IMR-90 (cell line): ENCODE data around the gene IQSEC1. TPM values are rescaled to one million over a fixed set of nuclear protein-coding genes. Genes with fewer than 3 reads are reported as not detected.

Experiments used
- ATAC-seq: fragments of 200-7000 bp; cut with Tn5 transposase; 2 replicates; pipeline ENCODE4 v1.9.1; 2020; ENCODE audit warnings: low read depth, mild to moderate bottlenecking, moderate library complexity
- BruUV-seq: library from RNA; stranded (reverse); fragments of 400-500 nt; replicated peaks from 2 replicates; lab custom pipeline; 2021; lab: Mats Ljungman, UMichigan
- CTCF ChIA-PET: fragments of 300-600 bp; formaldehyde crosslinking; extraction: SDS; loops from one replicate; lab custom pipeline; 2021; ENCODE audit warnings: antibody characterized with exemption; lab: Yijun Ruan, JAX
- POLR2A ChIA-PET: fragments of 300-600 bp; sonication (Branson Sonifier 250); formaldehyde crosslinking; loops from one replicate; lab custom pipeline; 2022; ENCODE audit warnings: antibody characterized with exemption; ENCODE audit not compliant: unreplicated experiment; lab: Charles Lee
- DNase-seq: peaks from one replicate; pipeline ENCODE4 v3.0.0; 2013
- H2AFZ ChIP-seq: replicated peaks from 2 replicates; pipeline ENCODE3; 2013; ENCODE audit warnings: low read length, mild to moderate bottlenecking; ENCODE audit not compliant: poor library complexity
- H2AK5ac ChIP-seq: 2 replicates; pipeline ENCODE4 v1.6.1; 2013; ENCODE audit warnings: low read depth, low read length, inconsistent platforms
- H2AK9ac ChIP-seq: replicated peaks from 2 replicates; pipeline ENCODE3; 2013; ENCODE audit warnings: mild to moderate bottlenecking, low read depth, low read length, moderate library complexity; ENCODE audit not compliant: poor library complexity
- H2BK120ac ChIP-seq: 2 replicates; pipeline ENCODE4 v1.6.1; 2013; ENCODE audit warnings: low read depth, low read length, inconsistent platforms
- H2BK15ac ChIP-seq: 3 replicates; pipeline ENCODE4 v1.6.1; 2013; ENCODE audit warnings: low read depth, low read length, inconsistent platforms
- H2BK20ac ChIP-seq: 2 replicates; pipeline ENCODE4 v1.6.1; 2013; ENCODE audit warnings: low read depth, mild to moderate bottlenecking, inconsistent platforms, low read length, moderate library complexity
- H2BK5ac ChIP-seq: 2 replicates; pipeline ENCODE4 v1.6.1; 2013; ENCODE audit warnings: mild to moderate bottlenecking, low read depth, low read length, inconsistent platforms; ENCODE audit not compliant: poor library complexity, severe bottlenecking
- H3K14ac ChIP-seq: replicated peaks from 2 replicates; pipeline ENCODE4 v1.6.1; 2013; ENCODE audit warnings: low read depth, low read length, inconsistent platforms
- H3K18ac ChIP-seq: 2 replicates; pipeline ENCODE4 v1.6.1; 2013; ENCODE audit warnings: low read depth, low read length, control low read depth
- H3K23ac ChIP-seq: 2 replicates; pipeline ENCODE4 v1.6.1; 2013; ENCODE audit warnings: low read depth, low read length, inconsistent platforms
- H3K27ac ChIP-seq: 2 replicates; pipeline ENCODE4 v1.5.1; 2013; ENCODE audit warnings: mild to moderate bottlenecking, control low read depth, low read length; ENCODE audit not compliant: insufficient read depth
- H3K27me3 ChIP-seq: 2 replicates; pipeline ENCODE4 v1.6.1; 2013; ENCODE audit warnings: low read length; ENCODE audit not compliant: control insufficient read depth, insufficient read depth
- H3K36me3 ChIP-seq: 2 replicates; pipeline ENCODE4 v1.6.1; 2013; ENCODE audit warnings: low read length, mixed read lengths; ENCODE audit not compliant: control insufficient read depth, insufficient read depth
- H3K4ac ChIP-seq: 2 replicates; pipeline ENCODE4 v1.6.1; 2013; ENCODE audit warnings: low read depth, low read length, inconsistent platforms
- H3K4me1 ChIP-seq: 2 replicates; pipeline ENCODE4 v1.6.1; 2013; ENCODE audit warnings: low read length, mixed read lengths; ENCODE audit not compliant: control insufficient read depth, insufficient read depth
- H3K4me2 ChIP-seq: 2 replicates; pipeline ENCODE4 v1.6.1; 2013; ENCODE audit warnings: low read depth, mild to moderate bottlenecking, control low read depth, low read length, moderate library complexity
- H3K4me3 ChIP-seq: 2 replicates; pipeline ENCODE4 v1.5.1; 2013; ENCODE audit warnings: low read depth, mild to moderate bottlenecking, control low read depth, low read length, moderate library complexity; ENCODE audit not compliant: insufficient read depth
- H3K56ac ChIP-seq: 2 replicates; pipeline ENCODE4 v1.6.1; 2013; ENCODE audit warnings: low read length, inconsistent platforms; ENCODE audit not compliant: insufficient read depth; ENCODE audit errors: extremely low read depth
- H3K79me1 ChIP-seq, 2 experiments: 2 replicates each; pipeline ENCODE4 v1.6.1; 2013; ENCODE audit warnings: low read length in 2 of 2, inconsistent platforms in 1 of 2, low read depth in 1 of 2
- H3K9ac ChIP-seq: 2 replicates; pipeline ENCODE4 v1.6.1; 2013; ENCODE audit warnings: low read depth, low read length, control low read depth
- H3K9me1 ChIP-seq: 2 replicates; pipeline ENCODE4 v1.6.1; 2013; ENCODE audit warnings: low read length, inconsistent platforms; ENCODE audit not compliant: insufficient read depth
- H3K9me3 ChIP-seq: 2 replicates; pipeline ENCODE4 v1.6.1; 2013; ENCODE audit warnings: low read length; ENCODE audit not compliant: control insufficient read depth, insufficient read depth
- H4K20me1 ChIP-seq: 2 replicates; pipeline ENCODE4 v1.6.1; 2013; ENCODE audit warnings: low read length, inconsistent platforms; ENCODE audit not compliant: insufficient read depth
- H4K5ac ChIP-seq: 2 replicates; pipeline ENCODE4 v1.6.1; 2013; ENCODE audit warnings: mild to moderate bottlenecking, low read depth, low read length, control low read depth
- H4K8ac ChIP-seq, 2 experiments: 2 replicates each; pipeline ENCODE4 v1.6.1; 2013; ENCODE audit warnings: low read depth in 2 of 2, low read length in 2 of 2, control low read depth in 1 of 2, inconsistent platforms in 1 of 2
- H4K91ac ChIP-seq: 2 replicates; pipeline ENCODE4 v1.6.1; 2013; ENCODE audit warnings: low read depth, low read length, inconsistent platforms; ENCODE audit not compliant: insufficient read depth
- BHLHE40 ChIP-seq: fragments of 150-350 bp; IDR thresholded peaks from 2 replicates; pipeline ENCODE4 v1.6.1; 2016; ENCODE audit warnings: mild to moderate bottlenecking, low read depth, low read length
- CEBPB ChIP-seq: IDR thresholded peaks from 2 replicates; pipeline ENCODE4 v1.6.1; 2012; ENCODE audit warnings: low read depth, low read length, improper control_type of control experiment
- CHD1 ChIP-seq: IDR thresholded peaks from 2 replicates; pipeline ENCODE4 v1.6.1; 2012; ENCODE audit warnings: low read depth, low read length, improper control_type of control experiment
- CTCF ChIP-seq: conservative IDR thresholded peaks from 2 replicates; pipeline ENCODE4 v1.5.1; 2012; ENCODE audit warnings: mild to moderate bottlenecking, low read depth, low read length, improper control_type of control experiment
- ELK1 ChIP-seq: fragments of 150-350 bp; IDR thresholded peaks from 2 replicates; pipeline ENCODE4 v1.6.1; 2016; ENCODE audit warnings: low read depth, mild to moderate bottlenecking, low read length, moderate library complexity, borderline replicate concordance
- FOS ChIP-seq: fragments of 150-350 bp; IDR thresholded peaks from 2 replicates; pipeline ENCODE4 v1.6.1; 2016; ENCODE audit warnings: low read depth, low read length
- MAFK ChIP-seq: IDR thresholded peaks from 2 replicates; pipeline ENCODE4 v1.6.1; 2012; ENCODE audit warnings: low read depth, low read length, improper control_type of control experiment
- MAZ ChIP-seq: IDR thresholded peaks from 2 replicates; pipeline ENCODE4 v1.6.1; 2012; ENCODE audit warnings: low read depth, mild to moderate bottlenecking, low read length, improper control_type of control experiment, moderate library complexity, borderline replicate concordance
- MXI1 ChIP-seq: IDR thresholded peaks from 2 replicates; pipeline ENCODE4 v1.6.1; 2012; ENCODE audit warnings: low read depth, mild to moderate bottlenecking, low read length, moderate library complexity, borderline replicate concordance
- NFE2L2 ChIP-seq: fragments of 150-350 bp; IDR thresholded peaks from 2 replicates; pipeline ENCODE4 v1.6.1; 2016; ENCODE audit warnings: low read depth, mild to moderate bottlenecking, low read length
- POLR2A ChIP-seq: IDR thresholded peaks from 2 replicates; pipeline ENCODE4 v1.6.1; 2012; ENCODE audit warnings: mild to moderate bottlenecking, low read depth, low read length
- RAD21 ChIP-seq: IDR thresholded peaks from 2 replicates; pipeline ENCODE4 v1.6.1; 2012; ENCODE audit warnings: low read length, improper control_type of control experiment
- RCOR1 ChIP-seq: IDR thresholded peaks from 2 replicates; pipeline ENCODE4 v1.6.1; 2012; ENCODE audit warnings: mild to moderate bottlenecking, low read length, improper control_type of control experiment; ENCODE audit not compliant: insufficient replicate concordance
- RFX5 ChIP-seq: IDR thresholded peaks from 2 replicates; pipeline ENCODE4 v1.8.0; 2012; ENCODE audit warnings: low read depth, mild to moderate bottlenecking, low read length, moderate library complexity
- SMC3 ChIP-seq: fragments of 150-350 bp; IDR thresholded peaks from 2 replicates; pipeline ENCODE4 v1.6.1; 2016; ENCODE audit warnings: low read depth, mild to moderate bottlenecking, antibody characterized with exemption, low read length, moderate library complexity
- USF2 ChIP-seq: fragments of 150-350 bp; IDR thresholded peaks from 2 replicates; pipeline ENCODE4 v1.6.1; 2017; ENCODE audit warnings: mild to moderate bottlenecking, antibody characterized with exemption, low read length, low read depth
- WGBS, 2 experiments: methylation state at CpG; one replicate each; pipeline versions ENCODE4 v1.1.5 to v1.1.7; 2013; ENCODE audit warnings: missing lambda C conversion rate in 2 of 2; ENCODE audit not compliant: insufficient read length in 1 of 2; ENCODE audit errors: extremely low coverage in 2 of 2; 5-methylcytosine and 5-hydroxymethylcytosine counted together
- dilution Hi-C: fragments of 300-500 bp; cut with HindIII; formaldehyde crosslinking; loops from one replicate; pipeline ENCODE4 v1.14.3; 2018; ENCODE audit warnings: low sequenced_read_pairs; ENCODE audit not compliant: unreplicated experiment
- in situ Hi-C: fragments of 300-500 bp; cut with MboI; formaldehyde crosslinking; loops from 3 replicates; pipeline ENCODE4 v1.14.3; 2019; ENCODE audit warnings: low sequenced_read_pairs, inconsistent platforms, mixed read lengths
- intact Hi-C: fragments of 100-400 bp; cut with micrococcal nuclease; formaldehyde crosslinking; loops from 2 replicates; pipeline ENCODE4 v1.10.0; 2022
- polyA plus RNA-seq, 3 experiments: library from polyadenylated mRNA; depleted of rRNA; stranded (reverse); fragments of >200 nt; gene quantifications; 2 replicates each; pipeline ENCODE4 v1.2.3, GENCODE V29; 2012; ENCODE audit warnings: low replicate concordance in 1 of 3
- total RNA-seq: library from RNA; depleted of rRNA; stranded (reverse); fragments of >200 nt; gene quantifications from 2 replicates; pipeline ENCODE4 v1.2.3, GENCODE V29; 2012

IQSEC1 gene
- total and polyA plus RNA-seq, 2 of the 4 experiments (the other 2 are of a cell fraction): 5.9 to 11.9 TPM

- Histone ChIP-seq H2BK20ac (no peak overlapping the region), H4K8ac (no peak overlapping the region), H3K23ac (no peak overlapping the region; the same call in 1 of the 2 replicates), H3K27ac (no peak overlapping the region), H2BK5ac (no peak overlapping the region), H2AFZ (no peak overlapping the region), H4K91ac (no peak overlapping the region), H3K14ac (no peak overlapping the region), H4K5ac (no peak overlapping the region), H2BK15ac (no peak overlapping the region), H4K20me1 (peaks cover 48% of the 10 kb centered on the region), H3K79me1 (peaks cover 23 to 57% of the 10 kb centered on the region in 2 experiments; a peak in 3 of 4 replicates), H2AK5ac (no peak overlapping the region), H3K9me3 (no peaks in the 10 kb centered on the region), H3K4me1 (peaks cover 21% of the 10 kb centered on the region), H3K4me3 (no peak overlapping the region), H3K56ac (no peak overlapping the region), H2BK120ac (no peak overlapping the region), H3K18ac (no peak overlapping the region), H3K4me2 (no peak overlapping the region), H3K36me3 (peaks cover 12% of the 10 kb centered on the region), H3K4ac (no peak overlapping the region), H3K27me3 (no peaks in the 10 kb centered on the region), H3K9ac (no peak overlapping the region), H2AK9ac (no peak overlapping the region), H3K9me1 (peaks cover 19% of the 10 kb centered on the region)
- dilution Hi-C loops (no loop called here), in situ Hi-C loops (no loop called here), intact Hi-C loops (no loop called here)
- CTCF ChIA-PET: no interaction called here
- ATAC-seq (no peak), DNase-seq (no peak)
- POLR2A ChIA-PET: no interaction called here
- BruUV-seq: no TSS peak
- no peak for TF ChIP-seq MXI1
- TF ChIP-seq USF2: no peak
- TF ChIP-seq SMC3: no peak
- no peak for TF ChIP-seq CEBPB
- no peak for TF ChIP-seq CHD1
- no peak for TF ChIP-seq POLR2A
- no peak for TF ChIP-seq RCOR1
- no peak for TF ChIP-seq RFX5
- TF ChIP-seq ELK1: no peak
- TF ChIP-seq MAZ: no peak
- TF ChIP-seq FOS: no peak
- no peak for TF ChIP-seq BHLHE40
- no peak for TF ChIP-seq RAD21
- no peak for TF ChIP-seq MAFK
- TF ChIP-seq CTCF: no peak
- no peak for TF ChIP-seq NFE2L2
- 63% methylated on average over 3 of the region's 6 CpGs; no CpG with 5 or more reads in 1 of the 2 experiments for WGBS, 2 experiments
Observed at GRCh38 chr3:12944849-12945248, 128.4 kb downstream of the IQSEC1 start.
